HG02763 (cell line): ENCODE results near the gene ATPAF2.

Experiments
- ATAC-seq: cut with Tn5 transposase; IDR thresholded peaks from one replicate; pipeline ENCODE4 v1.9.1; 2021; ENCODE audit warnings: mild to moderate bottlenecking, moderate library complexity; ENCODE audit not compliant: unreplicated experiment

Gene ATPAF2

GRCh38 chr17:18040261-18040858 is 1.4 kb upstream of the ATPAF2 start:
- ATAC-seq = no peak

DNA sequence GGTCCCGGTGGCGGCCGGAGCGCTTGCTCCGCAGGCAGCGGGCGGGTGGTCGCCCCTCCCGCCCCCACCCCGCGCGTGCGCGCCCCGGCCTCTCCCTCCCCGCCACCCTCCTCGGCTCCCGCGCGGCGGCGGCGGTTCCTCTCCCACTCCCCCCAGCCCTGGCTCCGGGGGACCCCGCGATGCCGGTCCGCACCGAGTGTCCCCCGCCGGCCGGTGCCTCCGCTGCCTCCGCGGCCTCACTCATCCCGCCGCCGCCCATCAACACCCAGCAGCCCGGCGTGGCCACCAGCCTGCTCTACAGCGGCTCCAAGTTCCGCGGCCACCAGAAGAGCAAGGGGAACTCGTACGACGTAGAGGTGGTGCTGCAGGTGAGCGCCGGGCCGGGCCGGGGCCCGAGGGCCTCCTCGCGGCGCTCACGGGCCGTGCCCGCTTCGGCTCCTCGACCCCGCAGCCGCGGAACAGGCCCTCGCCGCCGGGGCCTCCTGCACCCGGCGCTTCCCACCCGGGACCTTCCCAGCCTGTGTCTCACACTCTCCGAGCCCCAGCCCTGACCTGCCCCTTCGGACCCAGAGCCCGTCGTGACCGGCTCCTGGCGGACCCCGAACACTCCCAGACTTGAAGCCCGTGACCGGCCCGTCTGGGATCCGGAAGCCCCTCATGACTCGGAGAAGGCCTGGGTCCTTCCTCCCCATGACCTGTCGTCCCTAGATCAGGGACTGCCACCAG is 730 bp upstream of the ATPAF2 start:
- peak; percentile 32 for ATAC-seq

- no peak for ATAC-seq
Measured at GRCh38 chr17:18038149-18038850, 668 bp downstream of the ATPAF2 start.

DNA sequence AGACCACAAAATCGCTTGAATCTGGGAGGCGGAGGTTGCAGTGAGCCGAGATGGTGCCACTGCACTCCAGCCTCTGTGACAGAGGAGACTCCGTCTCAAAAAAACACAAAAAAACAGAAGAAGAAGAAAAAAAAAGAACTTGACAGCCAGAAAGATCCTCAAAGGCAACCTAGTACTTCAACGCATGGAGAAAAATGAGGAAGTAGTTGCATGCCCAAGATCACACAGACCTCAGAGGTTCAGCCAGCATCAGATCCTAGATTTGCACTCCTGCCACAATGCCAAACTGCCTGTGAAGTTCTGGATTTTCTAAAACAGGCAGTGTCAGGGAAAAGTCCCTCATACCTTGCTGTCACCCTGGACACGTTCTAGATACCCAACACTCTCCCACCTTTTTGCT is 1.5 kb downstream of the ATPAF2 start:
- no peak for ATAC-seq

GRCh38 chr17:18035704-18036103 is 3.3 kb downstream of the ATPAF2 start:
- no peak for ATAC-seq

- peak; percentile 60 for ATAC-seq
Measured at GRCh38 chr17:18033442-18034099, 5.4 kb downstream of the ATPAF2 start.

- no peak for ATAC-seq
Measured at GRCh38 chr17:18031955-18032354, 7.0 kb downstream of the ATPAF2 start.

GRCh38 chr17:18028952-18029540 is 9.9 kb downstream of the ATPAF2 start:
- ATAC-seq = no peak

DNA sequence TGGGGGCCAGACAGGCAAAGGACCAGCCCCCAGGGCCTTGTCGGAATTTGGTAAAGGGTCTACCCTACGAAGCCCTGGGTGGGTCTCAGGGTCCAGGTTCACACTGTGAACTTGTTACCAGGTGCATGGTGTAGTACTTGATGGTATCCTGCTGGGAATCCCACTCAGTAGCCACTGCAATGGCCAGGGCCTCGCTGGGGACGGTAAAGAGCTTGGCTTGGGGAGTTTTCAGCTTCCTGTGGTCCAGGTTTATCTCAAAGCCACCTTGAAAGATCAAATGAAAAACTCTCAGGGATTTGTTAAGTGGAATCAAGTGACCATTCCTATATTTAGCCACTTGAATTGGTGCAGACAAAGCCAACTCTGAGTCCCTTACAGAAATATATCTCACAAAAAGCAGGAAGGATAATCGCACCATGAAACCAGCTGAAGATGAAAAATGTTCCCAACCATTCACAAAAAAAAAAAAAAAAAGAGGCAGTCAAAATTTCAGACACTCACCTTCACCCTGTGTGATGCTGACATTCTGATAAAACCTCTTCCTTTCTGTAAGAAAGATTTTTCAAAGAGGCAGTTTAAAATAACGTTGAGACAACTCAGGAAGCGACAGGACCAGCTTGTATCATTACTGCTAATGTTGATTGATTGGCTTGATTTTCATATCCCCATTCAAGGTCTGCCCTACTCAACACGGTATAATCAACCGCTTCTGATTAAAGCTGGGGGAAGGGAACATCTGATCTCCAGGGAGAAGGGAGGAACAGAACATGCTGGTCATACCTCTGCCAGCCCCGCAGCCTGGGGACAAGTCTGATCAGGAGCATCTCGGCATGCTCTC is 10.6 kb downstream of the ATPAF2 start:
- ATAC-seq = no peak

DNA sequence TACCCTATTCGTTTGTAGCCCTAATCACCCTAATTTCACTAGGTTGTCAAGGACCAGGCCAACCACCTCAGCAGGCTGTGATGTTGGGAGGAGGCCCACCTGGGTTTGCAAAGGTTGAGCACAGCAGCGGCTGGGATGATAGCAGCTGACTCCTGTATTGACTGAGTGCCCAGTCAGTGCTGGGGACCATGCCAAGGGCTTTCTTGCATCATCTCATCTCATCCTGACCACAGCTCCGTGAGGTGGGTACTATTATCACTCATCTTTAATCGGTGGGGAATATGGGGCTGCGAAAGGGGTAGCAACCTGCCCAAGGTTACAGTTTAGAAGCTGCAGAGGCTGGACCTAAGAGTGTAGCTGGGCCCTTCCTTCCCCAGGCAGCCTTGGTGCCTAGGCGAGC is 11.7 kb downstream of the ATPAF2 start:
- no peak for ATAC-seq

DNA sequence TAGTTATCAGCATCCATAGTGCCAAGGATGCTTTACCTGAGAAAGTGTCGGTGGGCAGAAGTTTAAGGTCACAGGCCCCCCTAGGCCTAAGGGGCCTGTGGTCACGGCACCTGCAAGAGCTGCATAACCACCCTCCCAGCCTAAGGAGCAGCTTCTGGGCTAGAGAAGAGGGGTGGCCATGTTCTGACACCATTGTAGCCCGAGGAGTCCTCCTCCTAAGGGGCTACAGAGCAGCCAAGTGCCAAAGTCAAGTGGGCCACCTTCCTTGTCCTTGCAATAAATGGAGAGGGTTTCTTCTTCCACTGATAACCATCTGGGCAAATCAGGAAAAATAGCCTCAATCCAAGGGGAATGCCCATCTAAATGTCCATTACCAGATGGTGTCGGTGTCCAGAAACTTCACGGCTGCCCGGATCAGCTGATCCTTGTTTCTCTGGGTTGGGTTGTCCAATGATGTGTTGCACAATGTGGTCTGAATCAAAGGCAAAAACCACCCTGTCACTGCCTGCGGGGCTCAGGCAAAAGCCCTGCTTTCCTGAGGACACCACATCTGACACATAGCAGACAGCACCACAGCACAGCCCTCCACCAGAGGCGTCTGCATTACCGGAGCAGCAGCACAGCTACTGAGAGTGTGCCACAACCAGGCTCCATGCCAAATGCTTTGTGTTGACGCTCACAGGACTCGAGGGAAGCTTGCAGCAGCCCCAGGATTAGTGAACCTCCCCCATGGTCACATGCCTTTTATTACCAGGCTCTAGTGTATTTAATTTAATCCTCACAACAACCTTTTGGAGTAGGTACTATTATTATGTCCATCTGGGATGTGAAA is 12.8 kb downstream of the ATPAF2 start:
- ATAC-seq = no peak

GRCh38 chr17:18025241-18025944 is 13.6 kb downstream of the ATPAF2 start:
- no peak for ATAC-seq

DNA sequence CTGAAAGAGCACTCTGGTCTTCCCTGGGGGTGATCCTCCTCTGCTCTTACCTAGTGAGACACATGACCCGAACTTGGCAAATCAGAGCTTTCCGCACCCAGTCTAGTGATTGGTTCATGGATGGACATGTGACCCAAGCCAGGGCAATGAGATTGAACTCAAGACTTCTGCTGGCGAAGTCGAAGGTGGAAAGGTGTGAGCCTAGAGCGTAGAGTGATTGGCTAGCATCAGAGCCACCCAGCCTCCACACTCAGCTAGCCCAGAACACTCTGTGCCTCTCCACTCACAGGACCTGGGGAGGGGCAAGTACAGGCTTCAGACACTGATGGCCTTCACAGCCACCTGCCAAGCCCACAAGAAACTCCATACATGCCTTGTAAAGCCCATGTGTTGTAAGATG is 17.6 kb downstream of the ATPAF2 start:
- no peak for ATAC-seq

DNA sequence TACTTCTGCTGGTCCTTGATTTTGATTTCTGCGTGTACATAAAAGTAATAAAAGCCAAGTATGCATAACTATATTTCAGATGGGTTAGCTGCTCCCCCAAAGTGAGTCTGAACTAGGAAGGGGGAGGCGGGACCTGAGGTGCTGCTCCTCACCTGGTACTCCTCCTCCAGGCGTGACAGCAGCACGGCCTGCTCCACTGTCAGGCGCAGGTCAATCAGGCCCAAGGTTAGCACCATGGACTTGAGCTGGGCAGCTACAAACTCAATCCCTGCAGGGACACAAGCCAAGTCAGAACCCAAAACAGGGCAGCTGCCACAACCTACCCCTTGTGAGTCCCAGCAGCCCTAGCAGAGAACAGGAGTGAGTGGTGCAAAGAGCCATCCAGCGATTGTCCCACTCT is 18.0 kb downstream of the ATPAF2 start:
- ATAC-seq = no peak

- ATAC-seq = no peak
Measured at GRCh38 chr17:18019838-18020154, 19.2 kb downstream of the ATPAF2 start.

DNA sequence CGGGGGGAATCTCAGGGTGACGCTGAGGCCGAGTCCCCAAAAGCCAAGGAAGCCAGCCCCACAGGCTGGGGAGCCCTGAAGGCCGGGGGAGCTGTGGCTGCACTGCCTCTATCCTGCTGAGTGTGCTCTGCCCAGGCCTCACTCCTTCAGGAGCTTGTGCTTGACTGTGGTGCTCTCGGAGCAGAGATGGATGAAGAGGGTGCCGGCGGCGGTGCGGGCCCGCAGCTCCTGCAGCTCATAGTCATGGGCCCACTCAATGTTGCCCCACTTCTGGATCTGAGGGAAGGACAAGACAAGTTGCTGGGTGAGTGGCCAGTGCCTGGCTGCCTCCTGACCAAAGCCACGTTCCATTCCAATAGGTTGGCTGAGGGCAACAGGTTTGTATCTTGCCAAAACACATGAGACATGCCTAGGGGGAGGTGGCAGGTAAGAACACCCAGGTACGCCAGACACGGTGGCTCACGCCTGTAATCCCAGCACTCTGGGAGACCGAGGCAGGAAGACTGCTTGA is 20.5 kb downstream of the ATPAF2 start:
- no peak for ATAC-seq

DNA sequence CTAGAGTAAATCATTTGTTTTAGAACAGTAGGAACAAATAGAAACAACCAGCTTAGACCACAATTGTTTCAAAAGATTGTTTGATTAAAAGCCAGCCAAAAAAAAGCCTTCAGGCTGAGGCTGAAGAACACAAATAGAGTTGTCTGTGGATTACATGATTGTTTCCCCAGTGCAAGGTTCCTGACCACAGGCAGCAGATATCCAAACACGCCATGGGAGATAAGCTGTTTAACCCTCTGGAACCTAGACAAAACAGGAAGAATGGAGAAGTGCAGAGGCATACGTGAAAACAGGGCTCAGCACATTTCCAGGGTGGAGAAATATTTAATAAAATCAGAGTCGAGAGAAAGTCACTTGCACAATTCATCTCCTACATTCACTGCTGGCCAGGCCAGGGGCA is 21.0 kb downstream of the ATPAF2 start:
- ATAC-seq = no peak

GRCh38 chr17:18016426-18016825 is 22.5 kb downstream of the ATPAF2 start:
- ATAC-seq = no peak

GRCh38 chr17:18015593-18015992 is 23.4 kb downstream of the ATPAF2 start:
- ATAC-seq = no peak
